Naive thymus-derived CD4-positive, alpha-beta T cell (primary cell): ENCODE measurements around the gene OR52A1. TPM values are rescaled to one million over a fixed set of nuclear protein-coding genes. Genes with fewer than 3 reads are reported as not detected.

Source experiments
- polyA plus RNA-seq, 2 donors: library from polyadenylated mRNA; unstranded; fragments of 300-500 nt; fragmentation: Illumina TruSeq; gene quantifications; one replicate each; pipeline ENCODE4 v1.2.3, GENCODE V29; 2021
- total RNA-seq, 6 experiments: library from RNA in 5 of 6; stranded (reverse) in 5 of 6; gene quantifications; 1 replicate in 5 of 6; 2 replicates in 1 of 6; pipeline ENCODE4 v1.2.3 and lab custom pipeline; 2021 to 2026

The OR52A1 gene
- total and polyA plus RNA-seq, 7 experiments from 2014 or later: not detected

Other genes with a start within 250 kb of the OR52A1 start
- not detected for gene OR51G2, start 235.4 kb downstream of the OR52A1 start, total RNA-seq
- gene OR51G2, start 235.4 kb downstream of the OR52A1 start, polyA plus RNA-seq: not detected
- not detected for gene OR51G1, start 230.4 kb downstream of the OR52A1 start, total RNA-seq
- not detected for gene OR51G1, start 230.4 kb downstream of the OR52A1 start, polyA plus RNA-seq
- not detected for gene OR51A4, start 207.2 kb downstream of the OR52A1 start, total RNA-seq
- not detected for gene OR51A4, start 207.2 kb downstream of the OR52A1 start, polyA plus RNA-seq
- not detected for gene OR51A2, start 199.0 kb downstream of the OR52A1 start, total RNA-seq
- not detected for gene OR51A2, start 199.0 kb downstream of the OR52A1 start, polyA plus RNA-seq
- not detected for gene OR51L1, start 159.9 kb downstream of the OR52A1 start, total RNA-seq
- gene OR51L1, start 159.9 kb downstream of the OR52A1 start, polyA plus RNA-seq: not detected
- not detected for gene OR52J3, start 108.2 kb downstream of the OR52A1 start, total RNA-seq
- not detected for gene OR52J3, start 108.2 kb downstream of the OR52A1 start, polyA plus RNA-seq
- not detected for gene OR52E2, start 95.1 kb downstream of the OR52A1 start, total RNA-seq
- not detected for gene OR52E2, start 95.1 kb downstream of the OR52A1 start, polyA plus RNA-seq
- gene OR52E1, start 85.2 kb downstream of the OR52A1 start, total RNA-seq: not detected
- not detected for gene OR52E1, start 85.2 kb downstream of the OR52A1 start, polyA plus RNA-seq
- gene OR52A5, start 16.4 kb downstream of the OR52A1 start, total RNA-seq: not detected
- gene OR52A5, start 16.4 kb downstream of the OR52A1 start, polyA plus RNA-seq: not detected
- not detected for gene OR51V1, start 45.9 kb upstream of the OR52A1 start, total RNA-seq
- not detected for gene OR51V1, start 45.9 kb upstream of the OR52A1 start, polyA plus RNA-seq
- gene HBB, start 72.3 kb upstream of the OR52A1 start, total RNA-seq: 10 to 100 TPM in 1 of 5 experiments, under 1 TPM in 1, not detected in 3; 1.00 to 56.2 TPM
- gene HBB, start 72.3 kb upstream of the OR52A1 start, polyA plus RNA-seq: under 1 TPM; 0.67 to 0.91 TPM
- gene HBD, start 79.7 kb upstream of the OR52A1 start, total RNA-seq: not detected
- gene HBD, start 79.7 kb upstream of the OR52A1 start, polyA plus RNA-seq: not detected
- not detected for gene HBG1, start 95.1 kb upstream of the OR52A1 start, total RNA-seq
- not detected for gene HBG1, start 95.1 kb upstream of the OR52A1 start, polyA plus RNA-seq
- gene HBG2, start 100.0 kb upstream of the OR52A1 start, total RNA-seq: not detected
- not detected for gene HBG2, start 100.0 kb upstream of the OR52A1 start, polyA plus RNA-seq
- gene HBE1, start 115.2 kb upstream of the OR52A1 start, total RNA-seq: not detected
- not detected for gene HBE1, start 115.2 kb upstream of the OR52A1 start, polyA plus RNA-seq
- gene OR51B4, start 147.2 kb upstream of the OR52A1 start, total RNA-seq: not detected
- not detected for gene OR51B4, start 147.2 kb upstream of the OR52A1 start, polyA plus RNA-seq
- not detected for gene OR51B2, start 169.5 kb upstream of the OR52A1 start, total RNA-seq
- gene OR51B2, start 169.5 kb upstream of the OR52A1 start, polyA plus RNA-seq: not detected
- gene OR51B5, start 188.8 kb upstream of the OR52A1 start, total RNA-seq: under 1 TPM in 1 of 5 experiments, not detected in 4; 0.48 TPM
- gene OR51B5, start 188.8 kb upstream of the OR52A1 start, polyA plus RNA-seq: not detected
- gene OR51B6, start 196.8 kb upstream of the OR52A1 start, total RNA-seq: not detected
- gene OR51B6, start 196.8 kb upstream of the OR52A1 start, polyA plus RNA-seq: not detected
- not detected for gene OR51M1, start 229.1 kb upstream of the OR52A1 start, total RNA-seq
- not detected for gene OR51M1, start 229.1 kb upstream of the OR52A1 start, polyA plus RNA-seq